ENCODE data around the gene STK32B. TPM values are rescaled to one million over a fixed set of nuclear protein-coding genes. Genes with fewer than 3 reads are reported as not detected.

The STK32B gene
- total RNA-seq, 1 experiment from 2014 or later: 1.1 TPM

GRCh38 chr4:5018096-5018495, 33.2 kb upstream of the STK32B start:
- Histone ChIP-seq H3K9ac (ENCODE audit: low read length) (no peak overlapping the region), H4K20me1 (ENCODE audit: low read length) (no peaks in the 10 kb centered on the region), H3K4me3 (ENCODE audit: low read length) (no peak overlapping the region; the same call in 1 of the 2 replicates), H3F3A (ENCODE audit: low read length, unreplicated experiment) (no peaks in the 10 kb centered on the region), H2AFZ (ENCODE audit: low read length) (no peak overlapping the region; the same call in 1 of the 2 replicates), H3K9me3 (ENCODE audit: low read length) (no peaks in the 10 kb centered on the region), H3K27ac (ENCODE audit: low read length) (no peak overlapping the region), H3K27me3 (ENCODE audit: low read length) (peaks cover 33% of the 10 kb centered on the region), H3K9me2 (replicated peaks; ENCODE audit: low read length) (no peaks in the 10 kb centered on the region), H3K36me3 (ENCODE audit: low read depth, low read length) (no peaks in the 10 kb centered on the region), H3K4me2 (ENCODE audit: low read length) (peak overlapping the region; percentile 53), H3K4me1 (ENCODE audit: insufficient read depth, low read length) (0 out of 2 replicates have a peak, but pooled peaks cover 10% of the 10 kb centered on the region), H3K79me2 (ENCODE audit: low read length) (no peaks in the 10 kb centered on the region)
- no TSS peak for BruUV-seq (replicated peaks)
- DNase-seq (peak; percentile 36), ATAC-seq (peak; percentile 46)
- CTCF ChIA-PET: interaction anchor here (0.5 to 0.6 kb wide), 2 partner anchors 26 to 115 kb away, joined by 3 to 4 read pairs; no protein-coding TSS in a partner anchor
- POLR2A ChIA-PET (ENCODE audit: unreplicated experiment): no interaction called here
- TF ChIP-seq EZH2 (IDR thresholded peaks at IDR 0.05; ENCODE audit: low read length, unreplicated experiment): no peak
- TF ChIP-seq CTCF (conservative IDR thresholded peaks at IDR 0.05; ENCODE audit: low read depth, low read length): peak; percentile 48
- intact Hi-C loops (cut with micrococcal nuclease): no loop called here

GRCh38 chr4:5018603-5019002, 32.7 kb upstream of the STK32B start:
- intact Hi-C loops (cut with micrococcal nuclease): no loop called here
- Histone ChIP-seq H3K9me3 (ENCODE audit: low read length) (no peaks in the 10 kb centered on the region), H2AFZ (ENCODE audit: low read length) (no peak overlapping the region), H3K36me3 (ENCODE audit: low read depth, low read length) (no peaks in the 10 kb centered on the region), H3K27ac (ENCODE audit: low read length) (no peak overlapping the region), H3K9me2 (replicated peaks; ENCODE audit: low read length) (no peaks in the 10 kb centered on the region), H3K9ac (ENCODE audit: low read length) (no peak overlapping the region), H4K20me1 (ENCODE audit: low read length) (no peaks in the 10 kb centered on the region), H3K79me2 (ENCODE audit: low read length) (no peaks in the 10 kb centered on the region), H3K27me3 (ENCODE audit: low read length) (peaks cover 34% of the 10 kb centered on the region), H3K4me1 (ENCODE audit: insufficient read depth, low read length) (0 out of 2 replicates have a peak, but pooled peaks cover 10% of the 10 kb centered on the region), H3K4me2 (ENCODE audit: low read length) (peak overlapping the region; percentile 53; the same call in 1 of the 2 replicates), H3F3A (ENCODE audit: low read length, unreplicated experiment) (no peaks in the 10 kb centered on the region), H3K4me3 (ENCODE audit: low read length) (no peak overlapping the region)
- DNase-seq (no peak), ATAC-seq (no peak)
- TF ChIP-seq EZH2phosphoT487 (IDR thresholded peaks at IDR 0.05; ENCODE audit: borderline replicate concordance, low read length): no peak
- no peak for TF ChIP-seq CTCF (conservative IDR thresholded peaks at IDR 0.05; ENCODE audit: low read depth, low read length)
- TF ChIP-seq EZH2 (IDR thresholded peaks at IDR 0.05; ENCODE audit: low read length, unreplicated experiment): no peak
- ChIA-PET POLR2A (ENCODE audit: unreplicated experiment) (no interaction called here), CTCF (interaction anchor here (0.5 kb wide), 1 partner anchor 114 kb away, joined by 3 read pairs; no protein-coding TSS in a partner anchor)
- BruUV-seq (replicated peaks): no TSS peak

- no peak within 1 kb of the TSS for H3K4me3 ChIP-seq (ENCODE audit: low read length)
These were observed 32.0 kb upstream of the STK32B start, which contains the start of gene CYTL1 for GRCh38 chr4:5019274-5019673. Gene CYTL1 (minus strand): TSS chr4:5019458. CDS start chr4:5019445, 13 bp downstream.

More at GRCh38 chr4:5019274-5019673, 32.0 kb upstream of the STK32B start, which contains the start of gene CYTL1:
- ChIA-PET POLR2A (ENCODE audit: unreplicated experiment) (no interaction called here), CTCF (no interaction called here)
- BruUV-seq (replicated peaks): no TSS peak
- no peak for TF ChIP-seq EZH2phosphoT487 (IDR thresholded peaks at IDR 0.05; ENCODE audit: borderline replicate concordance, low read length)
- TF ChIP-seq EZH2 (IDR thresholded peaks at IDR 0.05; ENCODE audit: low read length, unreplicated experiment): no peak
- TF ChIP-seq CTCF (conservative IDR thresholded peaks at IDR 0.05; ENCODE audit: low read depth, low read length): no peak
- Histone ChIP-seq H3K27ac (ENCODE audit: low read length) (no peak within 1 kb of the TSS), H3K9ac (ENCODE audit: low read length) (no peak within 1 kb of the TSS), H2AFZ (ENCODE audit: low read length) (no peak within 1 kb of the TSS), H3F3A (ENCODE audit: low read length, unreplicated experiment) (no peaks in the 10 kb centered on the region), H4K20me1 (ENCODE audit: low read length) (no peaks in the 10 kb centered on the region), H3K27me3 (ENCODE audit: low read length) (peaks cover 27% of the 10 kb centered on the region), H3K9me3 (ENCODE audit: low read length) (no peaks in the 10 kb centered on the region), H3K4me1 (ENCODE audit: insufficient read depth, low read length) (0 out of 2 replicates have a peak, but pooled peaks cover 10% of the 10 kb centered on the region), H3K9me2 (replicated peaks; ENCODE audit: low read length) (no peaks in the 10 kb centered on the region), H3K4me2 (ENCODE audit: low read length) (peak within 1 kb of the TSS; percentile 53), H3K79me2 (ENCODE audit: low read length) (no peaks in the 10 kb centered on the region), H3K36me3 (ENCODE audit: low read depth, low read length) (no peaks in the 10 kb centered on the region)
- DNase-seq (no peak), ATAC-seq (no peak)
- intact Hi-C loops (cut with micrococcal nuclease): no loop called here
